ENCODE measurements around the gene VPS52.

VPS52 gene

DNA sequence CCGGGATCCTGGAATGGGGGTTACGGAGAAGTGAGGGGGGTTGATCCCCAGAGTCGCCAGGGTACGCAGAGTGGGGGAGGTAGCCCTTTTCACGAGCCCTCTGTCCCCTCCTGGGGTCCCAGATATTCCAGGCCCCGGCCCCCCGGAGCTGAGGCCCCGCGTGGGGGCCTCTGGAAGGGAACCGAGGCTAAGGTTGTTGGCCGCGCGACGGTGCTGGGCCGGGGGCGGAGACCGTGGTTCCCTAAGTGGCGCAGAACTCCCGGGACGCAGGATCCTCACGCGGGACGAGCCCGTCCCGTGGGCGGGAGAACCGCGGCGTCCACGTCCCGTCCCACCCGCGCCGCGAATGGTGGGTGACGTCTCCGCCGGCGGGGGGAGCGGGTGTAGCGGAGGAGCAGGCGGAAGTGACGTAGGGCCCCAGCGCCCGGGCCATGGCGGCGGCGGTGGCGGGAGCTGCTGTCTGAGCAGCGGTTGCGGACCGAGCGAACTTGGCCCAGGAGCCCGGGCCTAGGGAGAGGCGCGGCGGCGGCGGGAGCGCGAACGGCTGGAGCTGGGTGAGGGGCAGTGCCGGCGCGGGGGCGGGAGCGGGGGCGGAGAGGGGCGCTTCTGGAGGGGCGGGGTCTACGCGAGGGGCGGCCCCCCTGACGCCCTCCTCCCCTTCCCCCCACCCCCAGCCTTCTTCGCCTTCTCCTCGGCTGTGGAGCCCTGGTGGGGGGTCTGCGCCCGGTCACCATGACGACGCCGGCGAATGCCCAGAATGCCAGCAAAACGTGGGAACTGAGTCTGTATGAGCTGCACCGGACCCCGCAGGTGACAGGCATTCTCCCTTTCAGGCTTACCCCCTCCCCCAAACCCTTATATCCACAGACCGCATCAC is 63.3 kb downstream of the VPS52 start, which contains the start of gene RING1:
RING1 (plus strand) TSS at position 410 of the 877 bp plus-strand sequence; CDS start at position 733, 323 bp downstream.
- peak; percentile 89 for DNase-seq

DNA sequence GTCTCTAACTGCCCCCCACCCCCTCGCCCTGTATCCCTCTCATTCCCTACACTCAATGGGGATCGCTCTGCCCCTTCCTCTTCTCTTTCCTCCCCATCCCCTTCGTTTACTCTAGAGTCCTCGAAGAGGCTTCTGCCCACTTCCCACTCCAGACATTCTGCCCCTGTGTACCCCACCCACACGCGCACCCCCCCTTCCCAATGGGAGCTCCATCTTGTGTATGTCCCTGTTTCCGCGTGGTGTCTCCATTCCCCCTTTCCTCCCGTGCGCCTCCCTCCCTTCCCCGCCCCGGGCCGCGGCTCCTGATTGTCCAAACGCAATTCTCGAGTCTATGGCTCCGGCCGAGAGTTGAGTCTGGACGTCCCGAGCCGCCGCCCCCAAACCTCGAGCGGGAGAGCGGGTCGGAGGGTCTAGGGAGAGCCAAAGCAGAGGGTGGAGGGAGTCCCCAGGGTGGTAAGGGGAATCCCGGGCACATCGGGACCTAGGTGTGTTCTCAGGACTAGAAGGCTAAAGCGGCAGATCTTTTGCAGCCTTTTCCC is 64.1 kb downstream of the VPS52 start:
- peak; percentile 32 for DNase-seq

- DNase-seq = no peak
Observed at GRCh38 chr6:33206864-33207551, 64.7 kb downstream of the VPS52 start.

- DNase-seq = no peak
Observed at GRCh38 chr6:33206027-33206863, 65.4 kb downstream of the VPS52 start.

- DNase-seq = peak; percentile 33
Observed at GRCh38 chr6:33205191-33206026, 66.3 kb downstream of the VPS52 start.

DNA sequence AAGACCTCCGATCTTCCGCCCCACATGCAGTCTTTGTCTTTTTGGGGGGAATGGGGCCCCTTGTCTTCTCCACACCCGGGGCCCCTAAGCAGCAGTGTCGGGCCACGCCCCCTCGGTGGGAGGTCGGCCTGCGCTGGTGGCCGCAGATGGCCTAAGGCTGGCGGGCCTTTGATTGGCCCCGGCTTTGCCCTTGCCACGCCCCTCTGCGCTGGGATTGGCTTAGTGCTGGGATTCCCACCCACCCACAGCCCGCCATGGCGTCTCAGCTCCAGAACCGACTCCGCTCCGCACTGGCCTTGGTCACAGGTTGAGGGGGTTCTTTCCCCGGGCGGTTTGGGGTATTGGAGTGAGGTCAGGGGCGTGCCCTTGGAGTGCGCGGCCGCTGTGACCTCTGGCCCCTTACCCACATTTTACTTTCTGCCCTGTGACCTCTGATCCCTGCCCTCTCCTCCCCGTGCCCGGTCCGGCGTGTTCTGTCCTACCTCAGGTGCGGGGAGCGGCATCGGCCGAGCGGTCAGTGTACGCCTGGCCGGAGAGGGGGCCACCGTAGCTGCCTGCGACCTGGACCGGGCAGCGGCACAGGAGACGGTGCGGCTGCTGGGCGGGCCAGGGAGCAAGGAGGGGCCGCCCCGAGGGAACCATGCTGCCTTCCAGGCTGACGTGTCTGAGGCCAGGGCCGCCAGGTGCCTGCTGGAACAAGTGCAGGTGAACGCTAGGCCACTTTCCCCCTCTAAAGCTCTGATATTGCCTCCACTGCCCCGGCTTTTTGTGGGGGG is 67.1 kb downstream of the VPS52 start, which contains the start of gene HSD17B8:
HSD17B8 (plus strand) TSS at position 241 of the 776 bp plus-strand sequence; CDS start at position 255, 14 bp downstream.
- DNase-seq = peak; percentile 92

DNA sequence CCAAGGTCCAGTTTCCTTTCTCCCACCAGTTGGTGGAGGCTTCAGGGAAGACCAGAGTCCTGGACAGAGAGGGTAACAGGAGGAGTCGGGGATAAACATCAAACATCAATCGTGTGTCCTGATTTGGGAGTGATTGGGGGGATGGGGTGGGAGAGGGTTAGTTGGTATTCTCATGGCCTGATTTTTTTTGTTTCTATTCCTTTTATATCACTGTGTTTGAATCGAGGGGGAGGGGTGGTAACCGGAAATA is 67.6 kb downstream of the VPS52 start:
- DNase-seq = no peak

DNA sequence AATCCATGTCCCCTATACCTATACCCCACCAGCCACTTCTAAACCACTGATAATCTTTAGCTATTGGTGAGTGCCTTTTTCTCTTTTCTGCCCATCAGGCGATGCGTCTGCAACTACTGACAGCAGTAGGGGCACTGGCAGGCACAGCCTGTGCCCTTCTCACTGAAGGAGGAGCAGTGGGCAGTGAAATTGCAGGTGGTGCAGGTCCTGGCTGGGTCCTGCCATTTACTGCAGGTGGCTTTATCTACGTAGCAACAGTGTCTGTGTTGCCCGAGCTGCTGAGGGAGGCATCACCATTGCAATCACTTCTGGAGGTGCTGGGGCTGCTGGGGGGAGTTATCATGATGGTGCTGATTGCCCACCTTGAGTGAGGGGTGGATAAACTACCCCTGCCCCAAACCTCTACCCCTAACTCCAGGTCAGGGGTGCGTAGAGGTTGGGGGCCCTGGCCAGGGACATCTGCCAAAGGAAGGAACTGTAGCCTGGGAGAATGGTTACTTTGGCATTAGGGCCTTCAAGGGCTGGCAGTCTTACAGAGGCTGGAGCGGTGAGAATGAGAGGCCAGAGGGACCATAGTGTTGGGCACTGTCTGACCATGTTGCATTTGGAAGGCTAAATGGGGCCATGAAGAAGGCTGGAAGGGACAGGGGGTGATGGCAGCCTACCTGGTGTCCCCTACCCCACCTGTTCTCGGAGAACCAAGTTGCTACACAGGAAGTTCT is 68.1 kb downstream of the VPS52 start:
- DNase-seq = no peak

- no peak for DNase-seq
Observed at GRCh38 chr6:33202799-33203198, 68.9 kb downstream of the VPS52 start.

DNA sequence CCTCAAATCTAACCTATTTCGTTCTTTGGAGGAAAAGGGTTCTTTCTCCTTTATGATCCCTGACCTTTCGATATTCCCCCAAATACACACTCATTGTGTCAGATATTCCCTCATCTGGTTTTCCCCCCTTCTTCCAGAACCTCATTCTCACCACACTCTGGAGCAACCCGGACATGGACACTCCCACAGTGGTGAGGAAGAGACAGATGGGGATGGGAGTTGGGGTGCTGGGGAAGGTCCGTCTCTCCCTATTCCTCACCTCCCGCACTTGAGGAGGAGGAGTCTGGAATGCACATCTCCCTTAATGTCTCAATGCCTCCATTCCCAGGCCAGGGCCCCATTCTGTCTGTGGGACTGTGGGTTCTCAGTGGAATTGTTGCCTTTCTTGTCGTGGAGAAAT is 69.7 kb downstream of the VPS52 start:
- no peak for DNase-seq

GRCh38 chr6:33201147-33201545 is 70.5 kb downstream of the VPS52 start:
- DNase-seq = no peak
